GM21390 (cell line): ENCODE results near the gene ENDOD1.

Experiments used
- ATAC-seq: cut with Tn5 transposase; IDR thresholded peaks from one replicate; pipeline ENCODE4 v1.9.1; 2021; ENCODE audit not compliant: unreplicated experiment

Gene ENDOD1

GRCh38 chr11:95161248-95161647 is 71.6 kb downstream of the ENDOD1 start:
- ATAC-seq: no peak

- ATAC-seq: no peak
These were observed 73.5 kb downstream of the ENDOD1 start for GRCh38 chr11:95163106-95163505.

GRCh38 chr11:95165638-95166037 is 76.0 kb downstream of the ENDOD1 start:
- ATAC-seq: no peak

- ATAC-seq: no peak
These were observed 77.1 kb downstream of the ENDOD1 start for GRCh38 chr11:95166781-95167180.

GRCh38 chr11:95170294-95170693 is 80.6 kb downstream of the ENDOD1 start:
- no peak for ATAC-seq

- no peak for ATAC-seq
These were observed 86.3 kb downstream of the ENDOD1 start for GRCh38 chr11:95175818-95176380.
